Esophagus squamous epithelium (tissue), 5 donors: ENCODE data around the gene ANKH. TPM values are rescaled to one million over a fixed set of nuclear protein-coding genes. Genes with fewer than 3 reads are reported as not detected.

Experiments used
- DNase-seq: peaks from one replicate; lab custom pipeline; 2025; lab: John Stamatoyannopoulos, UW
- H3K27ac ChIP-seq, 4 donors: fragments of 200-600 bp; sonication (generic); one replicate each; pipeline ENCODE4 v1.5.1; 2016 to 2019; ENCODE audit warnings: mild to moderate bottlenecking in 1 of 4
- H3K27me3 ChIP-seq, 4 donors: fragments of 200-600 bp; sonication (generic); 1 replicate in 3 of 4; 2 replicates in 1 of 4; pipeline versions ENCODE4 v1.5.1 to v1.6.0; 2017 to 2021; ENCODE audit warnings: antibody characterized with exemption in 1 of 4
- H3K36me3 ChIP-seq, 3 donors: fragments of 200-600 bp; sonication (generic); one replicate each; pipeline ENCODE4 v1.5.1; 2016 to 2019
- H3K4me1 ChIP-seq, 3 donors: fragments of 200-600 bp; sonication (generic); one replicate each; pipeline ENCODE4 v1.5.1; 2017 to 2019
- H3K4me3 ChIP-seq, 4 donors: fragments of 200-600 bp; sonication (generic); 1 replicate in 3 of 4; 2 replicates in 1 of 4; pipeline ENCODE4 v1.5.1; 2016 to 2019; ENCODE audit warnings: mild to moderate bottlenecking in 2 of 4, moderate library complexity in 1 of 4
- H3K9me3 ChIP-seq, 3 donors: fragments of 200-600 bp; sonication (generic); one replicate each; pipeline ENCODE4 v1.5.1; 2016 to 2019
- POLR2A ChIP-seq, 4 donors: fragments of 450-650 bp; IDR thresholded peaks; one replicate each; pipeline ENCODE4 v1.6.1; 2017; ENCODE audit warnings: antibody characterized with exemption in 4 of 4, mild to moderate bottlenecking in 4 of 4, moderate library complexity in 3 of 4
- WGBS, 2 donors: methylation state at CpG; one replicate each; pipeline ENCODE4 v1.1.5; 2018; 5-methylcytosine and 5-hydroxymethylcytosine counted together
- intact Hi-C: fragments of 100-400 bp; cut with DNase I; formaldehyde crosslinking; loops from one replicate; pipeline ENCODE4 v1.15.0; 2022
- total RNA-seq, 4 donors: library from RNA; depleted of rRNA; stranded (reverse); fragments of >200 nt; gene quantifications; one replicate each; pipeline ENCODE4 v1.1.0, GENCODE V29; 2016
- TF ChIP-seq, protein P1 (sequence below), 6 experiments: fragments of 450-650 bp in 4 of 6; fragments of 200-600 bp in 2 of 6; sonication (generic) in 2 of 6; IDR thresholded peaks; one replicate each; pipeline ENCODE4 v1.5.1; 2016 to 2019; ENCODE audit warnings: antibody characterized with exemption in 6 of 6, mild to moderate bottlenecking in 4 of 6, moderate library complexity in 4 of 6
- donor health status: DM: yes; HTN: yes; CAD: no.

The ANKH gene
- total RNA-seq, 4 donors from 2014 or later = 10.0 to 38.0 (median 16.7) TPM

DNA sequence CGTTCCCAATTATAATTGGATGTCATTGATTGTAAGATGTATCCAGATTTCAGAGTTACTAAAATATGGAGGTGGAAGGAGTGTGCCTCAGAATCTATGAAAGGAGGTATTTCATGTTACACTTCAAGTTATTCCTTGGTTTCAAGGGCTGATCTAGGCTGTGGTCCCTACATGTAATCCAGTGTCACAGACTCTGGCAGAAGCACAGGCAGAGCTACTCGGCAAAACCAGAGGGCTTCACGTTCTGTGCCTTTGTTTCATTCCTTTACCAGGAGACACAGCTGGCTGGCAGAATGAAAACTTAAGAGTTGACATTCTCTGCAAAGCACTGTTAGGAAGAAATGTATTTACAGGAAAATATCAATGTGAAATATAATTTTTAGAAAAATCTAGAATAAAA is 99.6 kb downstream of the ANKH start:
- TF ChIP-seq POLR2A (IDR thresholded peaks at IDR 0.05) = no peak
- Histone ChIP-seq H3K4me3 (no peak overlapping the region), H3K4me1 (peaks cover 0 to 8% (median 4%) of the 10 kb centered on the region in 3 donors), H3K36me3 (no peaks in the 10 kb centered on the region), H3K27ac (no peak overlapping the region), H3K9me3 (no peaks in the 10 kb centered on the region), H3K27me3 (no peaks in the 10 kb centered on the region)
- WGBS, 2 donors = 86 to 88% methylated on average over 3 of the region's 3 CpGs
- DNase-seq = no peak
- intact Hi-C loops = no loop called here

DNA sequence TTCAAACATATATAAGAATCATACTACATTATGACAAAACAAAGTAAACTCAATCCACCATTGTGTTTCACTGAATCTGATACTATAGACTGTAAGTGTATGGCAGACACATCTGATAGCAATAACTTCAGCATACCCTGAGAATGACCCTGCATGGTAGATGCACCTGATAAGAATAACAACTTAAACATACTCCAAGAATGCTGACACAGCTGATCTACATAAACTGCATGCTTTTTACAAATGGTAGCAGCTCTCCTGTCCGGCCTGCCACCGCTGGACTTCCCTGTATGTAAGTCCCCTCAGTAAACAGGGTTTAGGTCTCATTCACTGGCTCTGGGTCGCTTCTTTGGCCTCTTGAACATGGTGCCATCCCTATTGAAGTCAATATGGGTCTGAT is 100.4 kb downstream of the ANKH start:
- H3K4me3 ChIP-seq = no peak overlapping the region
- 91 to 100% methylated on average over 3 of the region's 3 CpGs for WGBS, 2 donors
- no peak overlapping the region for H3K27ac ChIP-seq
- no peak for TF ChIP-seq POLR2A (IDR thresholded peaks at IDR 0.05)
- TF ChIP-seq, protein P1, sequence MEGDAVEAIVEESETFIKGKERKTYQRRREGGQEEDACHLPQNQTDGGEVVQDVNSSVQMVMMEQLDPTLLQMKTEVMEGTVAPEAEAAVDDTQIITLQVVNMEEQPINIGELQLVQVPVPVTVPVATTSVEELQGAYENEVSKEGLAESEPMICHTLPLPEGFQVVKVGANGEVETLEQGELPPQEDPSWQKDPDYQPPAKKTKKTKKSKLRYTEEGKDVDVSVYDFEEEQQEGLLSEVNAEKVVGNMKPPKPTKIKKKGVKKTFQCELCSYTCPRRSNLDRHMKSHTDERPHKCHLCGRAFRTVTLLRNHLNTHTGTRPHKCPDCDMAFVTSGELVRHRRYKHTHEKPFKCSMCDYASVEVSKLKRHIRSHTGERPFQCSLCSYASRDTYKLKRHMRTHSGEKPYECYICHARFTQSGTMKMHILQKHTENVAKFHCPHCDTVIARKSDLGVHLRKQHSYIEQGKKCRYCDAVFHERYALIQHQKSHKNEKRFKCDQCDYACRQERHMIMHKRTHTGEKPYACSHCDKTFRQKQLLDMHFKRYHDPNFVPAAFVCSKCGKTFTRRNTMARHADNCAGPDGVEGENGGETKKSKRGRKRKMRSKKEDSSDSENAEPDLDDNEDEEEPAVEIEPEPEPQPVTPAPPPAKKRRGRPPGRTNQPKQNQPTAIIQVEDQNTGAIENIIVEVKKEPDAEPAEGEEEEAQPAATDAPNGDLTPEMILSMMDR (IDR thresholded peaks at IDR 0.05) = no peak
- H3K36me3 ChIP-seq = no peaks in the 10 kb centered on the region
- H3K4me1 ChIP-seq = peaks cover 0 to 8% (median 4%) of the 10 kb centered on the region in 3 donors
- no peaks in the 10 kb centered on the region for H3K9me3 ChIP-seq
- H3K27me3 ChIP-seq = no peaks in the 10 kb centered on the region
- intact Hi-C loops = no loop called here
- no peak for DNase-seq

GRCh38 chr5:14768508-14769365 is 102.8 kb downstream of the ANKH start:
- TF ChIP-seq, protein P1 (IDR thresholded peaks at IDR 0.05) = no peak
- no peak for TF ChIP-seq POLR2A (IDR thresholded peaks at IDR 0.05)
- H3K27me3 ChIP-seq = no peaks in the 10 kb centered on the region
- H3K36me3 ChIP-seq = no peaks in the 10 kb centered on the region
- DNase-seq = no peak
- H3K4me1 ChIP-seq = no peaks in the 10 kb centered on the region
- no peak overlapping the region for H3K4me3 ChIP-seq
- intact Hi-C loops = no loop called here
- no peaks in the 10 kb centered on the region for H3K9me3 ChIP-seq
- 87 to 94% methylated on average over 16 of the region's 17 CpGs for WGBS, 2 donors
- H3K27ac ChIP-seq = no peak overlapping the region

DNA sequence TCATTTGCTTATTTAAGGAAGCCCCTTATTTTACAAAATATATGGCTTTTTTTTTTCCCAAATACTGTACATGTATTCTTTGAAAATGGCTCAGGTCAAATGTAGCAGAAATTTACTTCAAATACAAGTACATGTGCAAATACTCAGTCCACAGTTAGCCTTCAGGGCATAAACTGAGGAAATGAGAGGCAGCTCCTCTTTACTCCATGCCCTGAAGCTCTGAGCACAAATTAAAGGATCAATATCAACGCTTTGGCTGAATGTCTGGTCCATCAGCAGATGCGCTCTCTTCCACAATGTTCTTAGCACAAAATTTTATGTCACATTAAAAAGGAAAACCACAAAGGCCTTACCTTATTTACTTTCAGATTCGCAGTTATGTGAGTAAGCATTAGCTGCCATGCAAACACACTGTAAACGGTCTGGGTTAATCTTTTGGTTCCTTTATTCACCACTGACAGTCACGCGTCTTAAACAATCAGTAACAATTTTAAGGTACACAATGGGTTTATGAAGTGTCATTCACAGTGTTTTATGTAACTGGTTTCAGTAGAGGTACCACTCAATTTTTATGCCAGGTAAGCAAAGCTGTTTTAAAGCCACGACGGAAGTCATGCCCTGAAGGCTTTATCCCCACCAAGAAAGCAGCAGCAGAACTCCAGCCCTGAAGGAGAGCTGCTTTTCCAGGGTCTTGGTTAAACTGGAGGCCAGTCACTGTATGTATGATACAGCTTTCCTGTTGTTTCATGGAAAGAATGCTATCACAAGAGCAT is 103.7 kb downstream of the ANKH start:
- intact Hi-C loops = no loop called here
- DNase-seq = no peak
- Histone ChIP-seq H3K9me3 (no peaks in the 10 kb centered on the region), H3K27ac (no peak overlapping the region), H3K36me3 (no peaks in the 10 kb centered on the region), H3K27me3 (no peaks in the 10 kb centered on the region), H3K4me1 (no peaks in the 10 kb centered on the region), H3K4me3 (no peak overlapping the region)
- no peak for TF ChIP-seq POLR2A (IDR thresholded peaks at IDR 0.05)
- TF ChIP-seq, protein P1 (IDR thresholded peaks at IDR 0.05) = no peak
- WGBS, 2 donors = 43 to 67% methylated on average over 8 of the region's 8 CpGs

DNA sequence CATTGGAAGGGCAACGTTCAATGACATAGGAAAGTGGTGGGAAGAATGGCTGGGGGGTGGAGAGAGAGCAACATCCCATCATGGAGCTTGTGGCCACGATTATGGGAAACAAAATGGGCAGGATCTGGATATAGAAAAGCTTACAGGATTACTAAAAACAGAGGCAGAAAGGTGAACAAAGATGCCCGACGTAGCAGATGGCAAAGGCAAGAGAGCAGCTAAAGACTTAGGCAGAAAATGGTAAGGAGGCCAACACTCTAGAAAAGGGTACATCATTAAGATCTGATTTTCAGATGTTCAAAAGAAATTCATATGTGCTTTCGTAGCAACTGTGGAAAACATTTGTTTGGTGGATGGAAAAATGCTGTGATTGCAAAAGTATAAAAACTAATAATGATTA is 104.5 kb downstream of the ANKH start:
- 78 to 89% methylated on average over 5 of the region's 5 CpGs for WGBS, 2 donors
- H3K4me1 ChIP-seq = no peaks in the 10 kb centered on the region
- no peak for TF ChIP-seq POLR2A (IDR thresholded peaks at IDR 0.05)
- TF ChIP-seq, protein P1 (IDR thresholded peaks at IDR 0.05) = no peak
- intact Hi-C loops = no loop called here
- no peak for DNase-seq
- no peaks in the 10 kb centered on the region for H3K27me3 ChIP-seq
- no peak overlapping the region for H3K27ac ChIP-seq
- H3K9me3 ChIP-seq = no peaks in the 10 kb centered on the region
- no peak overlapping the region for H3K4me3 ChIP-seq
- H3K36me3 ChIP-seq = no peaks in the 10 kb centered on the region
